Activated T-cell treated with anti-CD3 and anti-CD28 coated beads for 4 hours (primary cell): ENCODE data around the gene FAM47E.

Experiments
- DNase-seq: peaks from one replicate; pipeline ENCODE4 v3.0.0-alpha.2; 2020

FAM47E gene

GRCh38 chr4:76302826-76303438 lies 51.4 kb downstream of the FAM47E start:
- no peak for DNase-seq

- no peak for DNase-seq
Observed at GRCh38 chr4:76305033-76305687, 53.6 kb downstream of the FAM47E start.

DNA sequence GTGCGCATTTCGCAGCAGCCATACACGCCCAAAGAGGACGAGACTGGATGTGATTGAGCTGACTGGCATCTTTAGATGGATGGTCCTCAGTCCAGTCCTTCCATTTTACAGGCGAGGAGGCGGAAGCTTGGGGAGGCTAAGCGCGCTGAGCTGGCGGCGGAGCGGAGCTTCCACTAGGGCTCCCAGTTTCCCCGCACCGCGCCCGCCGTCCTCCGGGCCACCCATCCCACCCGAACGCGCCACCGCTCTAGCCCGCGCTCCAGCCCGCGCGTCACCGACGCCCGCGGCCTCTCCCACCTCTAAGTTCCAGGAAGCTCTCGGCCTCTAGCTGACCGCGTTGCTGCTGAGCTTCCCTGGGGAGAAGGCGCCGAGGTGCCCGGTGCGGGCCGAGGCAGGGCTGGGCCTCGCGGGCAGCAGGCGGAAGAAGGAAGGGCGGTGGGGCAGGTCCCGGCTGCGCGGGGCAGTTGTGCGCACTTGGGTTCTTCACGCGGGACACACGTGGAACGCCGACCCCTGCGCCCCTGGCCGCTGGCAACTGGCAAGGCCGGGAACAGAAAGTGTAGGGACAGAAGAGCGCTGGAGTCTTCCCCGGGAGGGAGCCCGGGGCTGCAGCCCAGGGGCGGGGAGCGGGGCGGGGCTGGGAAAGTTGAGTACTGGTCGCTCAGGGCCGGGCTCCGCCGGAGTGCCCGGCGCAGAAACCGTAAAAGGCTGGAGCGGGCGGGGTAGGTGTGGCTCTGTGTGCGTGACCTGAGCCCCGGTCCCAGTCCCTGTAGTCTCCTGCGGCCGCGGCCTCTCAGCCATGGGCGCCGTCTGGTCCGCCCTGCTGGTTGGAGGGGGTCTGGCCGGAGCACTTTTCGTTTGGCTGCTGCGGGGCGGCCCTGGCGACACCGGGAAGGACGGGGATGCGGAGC lies 54.7 kb downstream of the FAM47E start, which contains the start of gene STBD1:
STBD1 (plus strand) TSS at position 763 of the 911 bp plus-strand sequence; CDS start at position 800, 37 bp downstream.
- no peak for DNase-seq

DNA sequence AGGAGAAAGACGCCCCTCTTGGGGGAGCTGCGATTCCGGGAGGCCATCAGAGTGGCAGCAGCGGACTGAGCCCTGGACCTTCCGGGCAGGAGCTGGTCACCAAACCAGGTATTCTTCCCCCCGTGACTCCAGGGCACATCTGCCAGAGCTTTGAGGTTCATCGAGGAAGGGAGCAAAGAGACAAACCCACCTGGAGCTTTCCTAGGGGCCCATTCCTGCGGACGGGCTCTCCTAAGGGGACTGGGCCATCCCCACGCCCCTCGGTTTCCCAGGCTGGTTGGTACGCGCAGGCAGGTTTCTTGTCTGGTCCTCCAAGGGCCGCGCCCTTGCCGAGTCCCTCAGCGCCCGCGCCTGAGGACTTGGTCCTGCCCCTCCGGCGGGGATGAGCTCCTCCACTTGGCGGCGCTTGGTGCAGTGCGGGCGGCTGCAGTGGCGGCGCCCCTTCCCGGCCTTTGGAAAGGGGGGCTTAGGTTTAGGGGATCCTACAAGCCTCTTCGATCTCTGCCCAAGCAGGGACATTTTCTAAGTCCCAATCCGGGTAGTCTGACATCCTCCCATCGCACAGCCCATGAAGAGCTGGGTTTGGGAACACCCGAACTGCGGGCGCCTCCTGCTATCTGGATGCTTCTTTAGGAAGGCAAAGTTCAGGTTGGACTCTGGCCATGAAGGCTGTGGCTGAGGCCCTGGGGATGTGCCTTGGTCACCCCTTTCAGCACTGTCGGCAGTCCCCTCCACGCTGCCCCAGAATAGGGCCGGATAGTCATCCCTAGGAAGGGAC lies 55.5 kb downstream of the FAM47E start:
- DNase-seq: no peak

DNA sequence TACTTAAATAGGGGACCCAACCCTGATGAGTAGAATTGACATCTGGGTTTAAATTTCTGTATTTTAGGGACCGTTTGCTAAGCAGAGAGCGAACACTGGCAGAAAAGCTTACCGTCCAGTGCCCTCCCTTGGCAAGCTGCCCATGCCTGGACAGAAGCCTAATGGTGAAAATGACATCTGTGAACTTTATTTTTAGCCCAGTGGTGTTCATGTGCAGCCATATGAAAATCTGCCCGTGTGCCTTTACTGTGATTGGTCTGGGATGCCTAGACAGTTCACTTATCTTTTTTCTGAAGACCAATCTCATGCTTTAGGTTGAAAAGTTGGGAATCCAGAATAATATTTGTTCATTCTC lies 56.1 kb downstream of the FAM47E start:
- no peak for DNase-seq

GRCh38 chr4:76308548-76308947 lies 57.0 kb downstream of the FAM47E start:
- no peak for DNase-seq

GRCh38 chr4:76309939-76310550 lies 58.5 kb downstream of the FAM47E start:
- no peak for DNase-seq

DNA sequence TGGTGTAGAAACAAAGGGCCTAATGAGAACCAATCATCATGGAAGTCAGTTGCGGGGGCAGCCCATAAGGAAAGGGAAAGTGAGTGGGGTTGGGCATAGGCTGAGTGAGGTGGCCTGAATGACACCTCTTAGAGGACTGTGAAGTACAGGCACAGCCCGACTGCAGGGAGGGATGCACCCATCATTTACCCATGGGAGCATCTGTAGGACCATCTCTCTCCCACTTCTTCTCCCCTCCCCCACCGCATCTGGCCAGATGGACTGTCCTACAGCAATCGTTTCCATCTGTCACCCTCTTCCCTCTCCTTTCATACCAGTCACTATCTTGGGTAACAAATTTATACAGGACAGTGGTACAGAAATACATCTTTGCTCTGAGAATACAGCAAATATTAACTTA lies 59.2 kb downstream of the FAM47E start:
- no peak for DNase-seq

GRCh38 chr4:76311896-76312331 lies 60.4 kb downstream of the FAM47E start:
- DNase-seq: no peak

DNA sequence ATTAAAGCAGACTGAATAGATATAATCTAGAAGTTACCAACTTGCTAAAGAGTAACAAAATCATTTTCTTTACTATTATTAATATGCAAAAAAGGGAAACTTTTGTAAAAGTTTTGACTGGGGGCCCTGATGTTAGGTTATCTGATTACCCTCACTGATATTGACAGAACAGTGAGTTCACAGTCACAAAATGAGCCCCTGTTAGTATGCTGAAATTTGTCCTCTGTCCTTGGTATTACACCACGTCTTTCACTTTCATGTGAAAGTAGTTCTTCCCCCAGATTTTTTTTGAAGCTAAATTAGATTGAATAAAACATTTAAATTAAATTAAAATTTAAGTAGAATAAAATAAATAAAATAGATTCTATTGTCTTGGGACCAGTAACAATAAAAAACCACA lies 60.9 kb downstream of the FAM47E start:
- no peak for DNase-seq

GRCh38 chr4:76313547-76313946 lies 62.0 kb downstream of the FAM47E start:
- no peak for DNase-seq

DNA sequence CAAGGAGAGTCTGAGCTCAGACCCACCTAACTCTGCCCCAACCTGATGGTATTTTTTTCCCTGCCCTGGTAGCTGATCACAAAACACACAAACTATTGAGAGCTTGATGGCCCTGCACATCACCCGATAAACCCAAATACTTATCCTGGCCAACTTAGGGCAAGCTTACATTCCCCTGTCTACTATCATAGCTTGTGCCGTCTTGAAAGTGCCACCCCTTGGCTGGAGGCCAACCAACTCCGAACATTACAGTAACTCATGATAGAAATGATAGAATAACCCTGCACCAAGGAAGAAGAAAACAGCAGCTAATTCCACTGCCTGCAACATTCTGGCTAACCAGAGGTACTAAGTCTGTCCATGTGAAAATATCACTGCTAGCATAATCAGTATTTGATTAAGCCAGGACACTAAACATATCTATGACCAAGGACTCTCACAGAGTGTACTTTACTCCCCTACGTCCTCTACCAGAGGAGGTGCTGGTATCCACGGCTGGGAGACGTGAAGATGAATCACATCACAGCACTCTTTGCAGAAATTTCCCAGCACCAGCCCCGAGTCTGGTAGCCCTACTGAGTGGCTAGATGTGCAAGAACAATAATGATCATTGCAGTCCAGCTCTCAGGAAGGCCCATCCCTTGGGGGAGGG lies 63.9 kb downstream of the FAM47E start:
- DNase-seq: no peak

DNA sequence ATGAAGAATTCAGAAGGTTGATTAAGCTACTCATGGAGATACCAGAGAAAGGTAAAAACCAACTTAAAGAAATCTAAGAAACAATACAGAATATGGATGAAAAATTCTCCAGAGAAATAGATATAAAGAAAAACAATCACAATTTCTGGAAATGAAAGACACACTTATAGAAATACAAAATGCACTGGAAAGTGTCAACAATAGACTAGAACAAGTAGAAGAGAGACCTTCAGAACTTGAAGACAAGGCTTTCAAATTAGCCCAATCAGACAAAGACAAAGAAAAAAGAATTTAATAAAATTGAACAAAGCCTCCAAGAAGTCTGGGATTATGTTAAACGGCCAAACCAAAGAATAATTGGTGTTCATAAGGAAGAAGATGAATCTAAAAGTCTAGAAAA lies 64.6 kb downstream of the FAM47E start:
- no peak for DNase-seq

DNA sequence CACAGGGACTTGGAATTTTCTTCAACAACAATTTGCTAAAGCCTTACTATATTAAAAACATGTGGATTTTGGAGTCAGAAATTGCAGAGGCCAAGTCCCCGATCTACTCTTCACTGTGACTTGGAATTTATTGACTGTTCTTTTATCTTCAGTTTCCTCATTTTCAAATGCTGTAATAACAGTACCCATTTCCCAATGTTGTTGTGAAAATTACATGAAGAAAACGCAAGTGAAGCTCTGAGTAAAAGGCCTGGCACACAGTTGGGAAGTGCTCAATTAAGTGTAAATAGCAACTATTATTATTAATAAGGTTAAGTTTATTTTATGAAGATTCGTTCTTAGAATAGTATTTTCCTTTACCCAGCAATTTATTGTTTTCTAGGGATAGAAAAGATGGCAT lies 70.7 kb downstream of the FAM47E start:
- no peak for DNase-seq

DNA sequence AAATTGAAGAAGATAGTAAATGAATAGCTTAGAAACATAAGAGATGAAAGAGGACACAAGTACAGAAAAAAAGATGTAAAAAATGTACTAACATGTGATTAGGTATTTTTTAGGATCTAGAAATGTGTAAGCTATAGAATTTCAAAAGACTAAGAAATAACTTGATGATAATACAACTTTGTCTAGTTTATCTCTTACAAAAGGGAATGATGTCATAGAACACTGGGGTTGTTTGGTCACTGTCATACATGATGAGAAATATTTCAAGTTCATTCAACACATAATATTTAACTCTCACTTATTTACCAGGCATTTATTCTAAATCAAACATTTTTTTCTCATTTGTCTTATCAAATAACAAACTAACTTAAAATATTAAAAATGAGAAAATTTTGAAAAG lies 73.6 kb downstream of the FAM47E start:
- DNase-seq: no peak

DNA sequence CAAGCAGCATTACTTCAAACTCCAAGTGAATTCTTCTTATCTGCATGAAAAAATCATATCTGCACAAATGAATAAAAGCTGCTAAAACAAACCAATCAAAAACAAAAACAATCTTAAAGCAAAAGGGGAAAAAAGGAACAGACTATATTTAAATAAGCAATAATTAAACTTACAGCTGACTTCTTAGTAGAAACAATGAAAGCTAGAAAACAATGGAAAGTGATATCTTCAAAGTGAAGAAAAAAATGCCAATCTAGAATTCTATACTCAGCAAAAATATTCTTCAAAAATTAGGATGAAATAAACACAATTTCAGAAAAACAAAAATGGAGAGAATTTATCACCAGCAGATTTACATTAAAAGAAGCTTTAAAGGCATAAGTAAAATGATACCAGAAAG lies 75.0 kb downstream of the FAM47E start:
- DNase-seq: no peak
